HEK293 (cell line): ENCODE results near the gene DDX17.

Experiments used
- AEBP2 ChIP-seq: fragments of 450-650 bp; formaldehyde crosslinking; IDR thresholded peaks from 2 replicates; pipeline ENCODE4 v1.5.1; 2016; ENCODE audit warnings: missing biosample characterization, missing genetic modification characterization, borderline replicate concordance
- BCL6B ChIP-seq: fragments of 450-650 bp; formaldehyde crosslinking; IDR thresholded peaks from 2 replicates; pipeline ENCODE4 v1.5.1; 2017; ENCODE audit warnings: missing biosample characterization, missing genetic modification characterization
- EGR2 ChIP-seq: fragments of 450-650 bp; formaldehyde crosslinking; IDR thresholded peaks from 2 replicates; pipeline ENCODE4 v1.5.1; 2016; ENCODE audit warnings: low read depth, missing biosample characterization, missing genetic modification characterization
- GLI2 ChIP-seq: fragments of 450-650 bp; formaldehyde crosslinking; IDR thresholded peaks from 2 replicates; pipeline ENCODE4; 2017; ENCODE audit warnings: missing biosample characterization, missing genetic modification characterization, low read depth, borderline replicate concordance
- GLIS1 ChIP-seq: fragments of 450-650 bp; formaldehyde crosslinking; IDR thresholded peaks from 2 replicates; pipeline ENCODE4 v1.5.1; 2016; ENCODE audit warnings: missing biosample characterization, missing genetic modification characterization
- INSM2 ChIP-seq: fragments of 450-650 bp; formaldehyde crosslinking; IDR thresholded peaks from 2 replicates; pipeline ENCODE4 v1.5.1; 2016; ENCODE audit warnings: missing biosample characterization, missing genetic modification characterization
- KLF1 ChIP-seq: fragments of 450-650 bp; formaldehyde crosslinking; IDR thresholded peaks from 2 replicates; pipeline ENCODE4 v1.5.1; 2016; ENCODE audit warnings: missing biosample characterization, missing genetic modification characterization
- KLF9 ChIP-seq: fragments of 450-650 bp; formaldehyde crosslinking; IDR thresholded peaks from 2 replicates; pipeline ENCODE4 v1.5.1; 2016; ENCODE audit warnings: missing biosample characterization, missing genetic modification characterization, low read depth
- RBAK ChIP-seq: fragments of 450-650 bp; formaldehyde crosslinking; IDR thresholded peaks from 2 replicates; pipeline ENCODE4 v1.5.1; 2016; ENCODE audit warnings: missing biosample characterization, missing genetic modification characterization
- REST ChIP-seq: fragments of 450-650 bp; formaldehyde crosslinking; IDR thresholded peaks from 2 replicates; pipeline ENCODE4 v1.5.1; 2016; ENCODE audit warnings: missing biosample characterization, missing genetic modification characterization
- YY1 ChIP-seq: fragments of 450-650 bp; formaldehyde crosslinking; IDR thresholded peaks from 2 replicates; pipeline ENCODE4 v1.5.1; 2018; ENCODE audit warnings: missing biosample characterization, missing genetic modification characterization
- ZFHX2 ChIP-seq: fragments of 450-650 bp; formaldehyde crosslinking; conservative IDR thresholded peaks from 2 replicates; pipeline ENCODE4 v1.5.1; 2016; ENCODE audit warnings: missing biosample characterization, missing genetic modification characterization
- ZFP69B ChIP-seq: fragments of 450-650 bp; formaldehyde crosslinking; IDR thresholded peaks from 2 replicates; pipeline ENCODE4 v1.5.1; 2016; ENCODE audit warnings: missing biosample characterization, missing genetic modification characterization
- ZNF121 ChIP-seq: fragments of 450-650 bp; formaldehyde crosslinking; IDR thresholded peaks from 2 replicates; pipeline ENCODE4 v1.5.1; 2016; ENCODE audit warnings: missing biosample characterization, missing genetic modification characterization
- ZNF221 ChIP-seq: fragments of 450-650 bp; formaldehyde crosslinking; IDR thresholded peaks from 2 replicates; pipeline ENCODE4 v1.5.1; 2017; ENCODE audit warnings: missing biosample characterization, missing genetic modification characterization, borderline replicate concordance
- ZNF239 ChIP-seq: fragments of 450-650 bp; formaldehyde crosslinking; IDR thresholded peaks from 2 replicates; pipeline ENCODE4 v1.5.1; 2016; ENCODE audit warnings: missing biosample characterization, missing genetic modification characterization
- ZNF302 ChIP-seq: fragments of 450-650 bp; formaldehyde crosslinking; IDR thresholded peaks from 2 replicates; pipeline ENCODE4 v1.5.1; 2016; ENCODE audit warnings: missing biosample characterization, missing genetic modification characterization, low read depth
- ZNF354C ChIP-seq: fragments of 450-650 bp; formaldehyde crosslinking; IDR thresholded peaks from 2 replicates; pipeline ENCODE4 v1.5.1; 2016; ENCODE audit warnings: missing biosample characterization, missing genetic modification characterization, low read depth, borderline replicate concordance
- ZNF394 ChIP-seq: fragments of 450-650 bp; formaldehyde crosslinking; IDR thresholded peaks from 2 replicates; pipeline ENCODE4 v1.5.1; 2016; ENCODE audit warnings: missing biosample characterization, missing genetic modification characterization, mild to moderate bottlenecking, moderate library complexity, borderline replicate concordance
- ZNF416 ChIP-seq: fragments of 450-650 bp; formaldehyde crosslinking; IDR thresholded peaks from 2 replicates; pipeline ENCODE4 v1.5.1; 2016; ENCODE audit warnings: missing biosample characterization, missing genetic modification characterization
- ZNF488 ChIP-seq: fragments of 450-650 bp; formaldehyde crosslinking; IDR thresholded peaks from 2 replicates; pipeline ENCODE4 v1.5.1; 2016; ENCODE audit warnings: missing biosample characterization, missing genetic modification characterization
- ZNF513 ChIP-seq: fragments of 450-650 bp; IDR thresholded peaks from 2 replicates; pipeline ENCODE4 v1.5.1; 2018; ENCODE audit warnings: missing biosample characterization, missing genetic modification characterization
- ZNF521 ChIP-seq: fragments of 450-650 bp; formaldehyde crosslinking; IDR thresholded peaks from 2 replicates; pipeline ENCODE4 v1.5.1; 2017; ENCODE audit warnings: missing biosample characterization, mild to moderate bottlenecking, missing genetic modification characterization
- ZNF600 ChIP-seq: fragments of 450-650 bp; formaldehyde crosslinking; IDR thresholded peaks from 2 replicates; pipeline ENCODE4 v1.5.1; 2016; ENCODE audit warnings: missing biosample characterization, missing genetic modification characterization
- ZNF623 ChIP-seq: fragments of 450-650 bp; formaldehyde crosslinking; IDR thresholded peaks from 2 replicates; pipeline ENCODE4 v1.5.1; 2016; ENCODE audit warnings: missing biosample characterization, missing genetic modification characterization
- ZNF645 ChIP-seq: fragments of 450-650 bp; formaldehyde crosslinking; IDR thresholded peaks from 2 replicates; pipeline ENCODE4; 2016; ENCODE audit warnings: missing biosample characterization, missing genetic modification characterization
- ZNF670 ChIP-seq: fragments of 450-650 bp; formaldehyde crosslinking; IDR thresholded peaks from 2 replicates; pipeline ENCODE4 v1.5.1; 2016; ENCODE audit warnings: missing biosample characterization, missing genetic modification characterization, low read depth
- ZNF76 ChIP-seq: fragments of 450-650 bp; formaldehyde crosslinking; IDR thresholded peaks from 2 replicates; pipeline ENCODE4; 2016; ENCODE audit warnings: low read depth, missing biosample characterization, missing genetic modification characterization, borderline replicate concordance
- ZNF785 ChIP-seq: fragments of 450-650 bp; formaldehyde crosslinking; IDR thresholded peaks from 2 replicates; pipeline ENCODE4 v1.5.1; 2016; ENCODE audit warnings: missing biosample characterization, missing genetic modification characterization

The DDX17 gene

GRCh38 chr22:38453066-38453672, 52.9 kb downstream of the DDX17 start (continued):
- no peak for TF ChIP-seq AEBP2
- no peak for TF ChIP-seq ZNF670 (tag by site-specific recombination)
- no peak for TF ChIP-seq ZNF121 (tag by site-specific recombination)
- no peak for TF ChIP-seq ZFP69B
- 0 out of 2 replicates have a peak, but pooled peaks have one; percentile 27 for TF ChIP-seq ZFHX2 (tag by site-specific recombination)
- no peak for TF ChIP-seq ZNF302 (tag by site-specific recombination)
- no peak for TF ChIP-seq RBAK (tag by site-specific recombination)
- no peak for TF ChIP-seq ZNF785 (tag by site-specific recombination)
- no peak for TF ChIP-seq YY1
- TF ChIP-seq BCL6B: no peak
- no peak for TF ChIP-seq ZNF394 (tag by site-specific recombination)
- TF ChIP-seq GLI2 (tag by site-specific recombination): no peak
- no peak for TF ChIP-seq REST (tag by site-specific recombination)
- TF ChIP-seq ZNF600 (tag by site-specific recombination): no peak
- TF ChIP-seq ZNF76: no peak
- no peak for TF ChIP-seq ZNF521
- TF ChIP-seq ZNF221 (tag by site-specific recombination): no peak
- peak; percentile 9; the same call in 1 of the 2 replicates for TF ChIP-seq ZNF239 (tag by site-specific recombination)
- no peak for TF ChIP-seq ZNF416 (tag by site-specific recombination)
- no peak for TF ChIP-seq INSM2
- no peak for TF ChIP-seq ZNF488 (tag by site-specific recombination)
- no peak for TF ChIP-seq ZNF645 (tag by site-specific recombination)
- no peak for TF ChIP-seq KLF9 (tag by site-specific recombination)
- no peak for TF ChIP-seq GLIS1 (tag by site-specific recombination)
- no peak for TF ChIP-seq ZNF354C (tag by site-specific recombination)
- peak; percentile 52; the same call in 1 of the 2 replicates for TF ChIP-seq EGR2 (tag by site-specific recombination)
- no peak for TF ChIP-seq ZNF623 (tag by site-specific recombination)
- no peak for TF ChIP-seq ZNF513
- no peak for TF ChIP-seq KLF1 (tag by site-specific recombination)
